ACC112 (cell line): ENCODE data around the gene ALLC.
"Not testable (repeated sequence)": the region's sequence is repeated elsewhere in the genome, so short reads cannot be mapped to it uniquely, and the experiment has no call there.

ENCODE experiments used
- H2AFZ ChIP-seq: fragments of 200-600 bp; sonication (generic); one replicate; pipeline ENCODE4 v1.6.0; 2017; ENCODE audit warnings: antibody characterized with exemption, low read length; ENCODE audit not compliant: unreplicated experiment
- H3K27ac ChIP-seq: fragments of 200-600 bp; sonication (generic); 2 replicates; pipeline ENCODE4 v1.5.1; 2014; ENCODE audit warnings: low read depth, mild to moderate bottlenecking, antibody characterized with exemption, low read length, moderate library complexity
- H3K27me3 ChIP-seq: fragments of 200-600 bp; sonication (generic); 2 replicates; pipeline ENCODE4 v1.6.1; 2014; ENCODE audit warnings: mild to moderate bottlenecking, antibody characterized with exemption, low read length, moderate library complexity, mixed read lengths; ENCODE audit not compliant: insufficient read depth
- H3K36me3 ChIP-seq: fragments of 200-600 bp; sonication (generic); 2 replicates; pipeline ENCODE4 v1.6.1; 2016; ENCODE audit warnings: mild to moderate bottlenecking, antibody characterized with exemption, low read length, moderate library complexity, mixed read lengths; ENCODE audit not compliant: insufficient read depth
- H3K4me1 ChIP-seq: fragments of 200-600 bp; sonication (generic); one replicate; pipeline ENCODE4 v1.6.1; 2016; ENCODE audit warnings: low read length, mixed read lengths; ENCODE audit not compliant: insufficient read depth, unreplicated experiment, control insufficient read depth
- H3K4me3 ChIP-seq: fragments of 200-600 bp; sonication (generic); 2 replicates; pipeline ENCODE4 v1.5.1; 2014; ENCODE audit warnings: mild to moderate bottlenecking, low read depth, low read length
- H3K79me2 ChIP-seq: fragments of 200-600 bp; sonication (generic); one replicate; pipeline ENCODE4 v1.6.0; 2016; ENCODE audit warnings: low read length; ENCODE audit not compliant: control insufficient read depth, unreplicated experiment, insufficient read depth

ALLC gene

DNA sequence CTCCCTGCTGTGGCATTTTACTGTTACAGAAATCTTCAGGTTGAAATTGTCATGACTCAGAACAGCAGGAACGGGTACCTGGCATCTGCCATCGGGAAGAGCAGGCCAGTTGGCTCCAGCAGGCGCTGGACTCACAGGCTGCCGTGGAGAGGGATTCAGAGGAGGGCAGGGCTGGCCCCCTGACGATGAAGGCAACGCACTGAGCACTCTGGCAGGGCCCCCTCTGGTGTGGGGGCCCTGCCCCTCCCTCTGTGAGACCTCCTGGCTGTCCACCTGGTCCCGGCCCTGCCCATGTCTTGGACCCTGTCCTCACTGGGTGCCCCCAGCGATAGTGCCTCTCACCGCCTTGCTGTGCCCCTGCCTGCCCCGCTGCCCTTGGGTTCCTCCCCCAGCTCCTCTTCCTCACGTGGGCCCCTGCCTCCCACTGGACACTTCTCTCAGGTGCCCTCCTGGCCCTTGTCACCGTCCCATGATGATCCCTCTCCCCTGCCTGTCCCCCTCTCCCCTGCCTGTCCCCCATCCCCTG is 23.3 kb upstream of the ALLC start:
- H3K27me3 ChIP-seq, result peaks cover 30% of the 10 kb centered on the region
- H3K79me2 ChIP-seq, result no peaks in the 10 kb centered on the region
- H2AFZ ChIP-seq, result no peak overlapping the region
- no peaks in the 10 kb centered on the region for H3K4me1 ChIP-seq
- no peaks in the 10 kb centered on the region for H3K36me3 ChIP-seq
- H3K27ac ChIP-seq, result no peak overlapping the region
- no peak overlapping the region for H3K4me3 ChIP-seq

DNA sequence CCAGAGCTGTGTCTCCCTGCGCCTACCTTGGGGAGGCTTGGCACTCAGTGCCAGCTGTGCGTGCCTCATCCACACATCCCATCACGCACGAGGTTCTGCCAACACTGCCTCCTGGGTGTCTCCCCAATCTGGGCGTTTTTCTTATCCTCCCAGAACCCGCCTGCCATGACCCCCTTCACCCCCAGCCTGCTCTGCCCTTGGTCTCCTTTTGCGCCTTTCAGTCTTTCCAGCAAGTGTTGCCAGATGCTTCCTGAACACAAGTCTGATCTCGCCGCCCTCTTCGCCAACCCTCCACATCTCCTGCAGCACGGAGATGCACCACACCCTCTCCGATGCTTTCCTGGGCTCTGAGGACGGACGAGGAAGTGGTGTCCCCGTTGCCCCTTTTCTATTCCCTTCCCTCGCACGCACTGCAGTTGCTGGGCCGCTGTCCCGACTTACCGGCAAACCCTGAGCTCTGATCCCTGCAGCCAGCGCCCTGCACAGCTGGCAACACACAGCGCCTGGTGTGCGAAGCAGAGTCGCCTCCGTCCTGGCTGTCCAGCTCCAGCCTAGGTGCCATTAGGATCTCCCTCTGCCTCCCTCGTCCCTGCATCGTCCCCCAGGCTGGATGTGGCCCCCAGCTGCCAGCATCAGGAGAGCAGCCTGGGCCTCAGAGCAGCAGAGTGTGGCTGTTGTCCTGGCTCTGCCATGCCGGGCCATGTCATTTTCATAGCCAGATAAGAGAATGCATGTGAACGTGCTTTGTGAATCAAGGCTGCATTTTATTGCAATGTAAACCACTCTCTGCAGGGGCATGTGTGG is 22.6 kb upstream of the ALLC start:
- Histone ChIP-seq H2AFZ (no peak overlapping the region), H3K4me3 (peak overlapping the region; percentile 63), H3K27ac (no peak overlapping the region), H3K4me1 (no peaks in the 10 kb centered on the region), H3K36me3 (no peaks in the 10 kb centered on the region), H3K79me2 (no peaks in the 10 kb centered on the region), H3K27me3 (peaks cover 30% of the 10 kb centered on the region)

DNA sequence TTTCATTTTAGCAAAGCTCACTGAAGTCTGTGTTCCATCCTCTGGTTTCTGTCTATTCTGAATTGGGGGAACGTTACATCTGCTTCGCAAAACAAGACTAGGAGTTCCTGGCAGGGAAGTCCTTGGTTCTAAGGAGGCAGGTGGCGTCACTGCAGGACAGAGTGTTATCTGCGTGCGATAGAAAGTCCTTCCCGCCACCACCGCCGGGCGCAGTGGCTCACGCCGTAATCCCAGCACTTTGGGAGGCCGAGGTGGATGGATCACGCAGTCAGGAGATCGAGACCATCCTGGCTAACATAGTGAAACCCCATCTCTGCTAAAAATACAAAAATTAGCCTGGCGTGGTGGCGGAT is 22.0 kb upstream of the ALLC start:
- H3K27me3 ChIP-seq, result peaks cover 30% of the 10 kb centered on the region
- H2AFZ ChIP-seq, H3K4me1 ChIP-seq: not testable (repeated sequence)

DNA sequence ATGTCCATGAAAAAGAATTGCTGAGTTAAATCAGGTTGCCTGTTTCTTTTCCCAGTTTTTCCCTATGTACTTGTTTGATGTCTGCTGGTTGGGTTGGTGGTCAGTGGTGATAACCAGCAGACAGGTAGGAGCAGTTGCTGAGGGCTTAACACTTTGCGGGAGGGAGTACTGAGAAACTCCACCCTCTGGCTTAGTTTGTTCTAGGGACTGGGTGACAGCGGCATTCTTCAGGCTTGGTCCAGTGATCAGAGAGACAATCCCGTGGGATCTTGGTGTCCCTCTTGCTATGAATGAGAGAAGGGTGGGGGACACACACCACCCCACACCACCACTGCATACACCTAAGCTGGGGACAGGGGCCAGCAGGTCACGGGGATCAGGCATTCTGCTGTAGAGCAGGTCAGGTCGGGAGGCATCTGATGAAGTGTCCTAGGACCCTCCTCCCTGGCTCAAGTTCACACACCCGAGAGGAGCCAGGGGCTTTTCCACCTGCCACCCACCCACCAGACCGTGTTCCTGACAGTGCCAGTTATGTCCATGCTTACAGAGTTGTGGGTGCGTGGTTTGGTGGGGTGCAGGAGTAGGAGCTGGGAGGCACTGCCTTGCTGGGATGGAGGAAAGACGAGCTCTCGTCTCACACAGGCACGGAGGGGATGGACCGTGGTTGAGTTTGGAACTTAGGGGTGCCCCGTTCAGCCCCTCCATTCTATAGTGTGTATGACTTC is 21.3 kb upstream of the ALLC start:
- no peaks in the 10 kb centered on the region for H3K4me1 ChIP-seq
- no peaks in the 10 kb centered on the region for H3K36me3 ChIP-seq
- no peaks in the 10 kb centered on the region for H3K79me2 ChIP-seq
- peaks cover 30% of the 10 kb centered on the region for H3K27me3 ChIP-seq
- H3K4me3 ChIP-seq, result no peak overlapping the region
- no peak overlapping the region for H2AFZ ChIP-seq
- H3K27ac ChIP-seq, result no peak overlapping the region

More for the DNA sequence above, 22.0 kb upstream of the ALLC start:
- not testable (repeated sequence) for H3K79me2 ChIP-seq, H3K36me3 ChIP-seq, H3K27ac ChIP-seq
- peak overlapping the region; percentile 63 for H3K4me3 ChIP-seq

DNA sequence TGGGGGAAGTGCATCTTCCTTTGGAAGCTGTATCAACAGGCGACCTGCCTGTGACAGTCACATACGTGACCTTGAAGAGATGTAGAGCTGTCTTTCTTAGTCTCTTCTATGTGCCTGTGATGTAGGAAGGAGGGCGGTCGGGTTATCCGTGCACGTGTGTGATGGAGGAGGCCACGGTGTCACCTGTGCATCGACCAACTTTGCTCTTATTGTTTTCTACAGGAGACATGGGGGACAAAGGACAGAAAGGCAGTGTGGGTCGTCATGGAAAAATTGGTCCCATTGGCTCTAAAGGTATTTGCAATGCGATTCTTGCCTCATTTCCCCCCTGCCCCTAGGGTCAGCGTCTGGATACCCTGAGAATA is 20.7 kb upstream of the ALLC start:
- H3K4me3 ChIP-seq, result no peak overlapping the region
- H3K4me1 ChIP-seq, result no peaks in the 10 kb centered on the region
- no peaks in the 10 kb centered on the region for H3K36me3 ChIP-seq
- H3K27me3 ChIP-seq, result peaks cover 30% of the 10 kb centered on the region
- H3K27ac ChIP-seq, result no peak overlapping the region
- no peaks in the 10 kb centered on the region for H3K79me2 ChIP-seq
- H2AFZ ChIP-seq, result no peak overlapping the region

GRCh38 chr2:3637692-3638455 is 20.1 kb upstream of the ALLC start:
- Histone ChIP-seq H3K79me2 (no peaks in the 10 kb centered on the region), H3K27ac (no peak overlapping the region), H2AFZ (no peak overlapping the region), H3K27me3 (peaks cover 30% of the 10 kb centered on the region), H3K36me3 (no peaks in the 10 kb centered on the region), H3K4me3 (no peak overlapping the region), H3K4me1 (no peaks in the 10 kb centered on the region)

DNA sequence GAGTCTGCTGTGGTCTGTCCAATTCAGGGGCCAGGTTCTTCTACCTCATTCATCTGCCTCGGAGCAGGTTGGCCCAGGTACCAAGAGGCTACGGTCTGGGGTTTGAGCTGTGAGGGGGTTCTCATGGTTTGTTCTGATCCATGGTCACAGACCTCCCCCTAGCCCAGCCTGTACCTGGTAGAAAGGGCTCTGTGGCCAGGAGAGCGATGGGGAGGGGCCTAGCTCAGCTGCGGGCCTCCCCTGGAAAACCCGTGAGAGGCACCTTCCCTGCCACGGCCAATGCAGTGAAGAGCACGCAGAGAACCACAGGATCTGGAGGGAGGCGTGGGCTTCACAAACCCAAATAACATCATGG is 19.6 kb upstream of the ALLC start:
- Histone ChIP-seq H3K36me3 (no peaks in the 10 kb centered on the region), H3K4me3 (no peak overlapping the region), H3K27me3 (peaks cover 30% of the 10 kb centered on the region), H3K79me2 (no peaks in the 10 kb centered on the region), H3K27ac (no peak overlapping the region), H2AFZ (no peak overlapping the region), H3K4me1 (no peaks in the 10 kb centered on the region)

- H3K79me2 ChIP-seq, result no peaks in the 10 kb centered on the region
- no peak overlapping the region for H3K27ac ChIP-seq
- peaks cover 30% of the 10 kb centered on the region for H3K27me3 ChIP-seq
- H3K4me3 ChIP-seq, result no peak overlapping the region
- H3K4me1 ChIP-seq, result no peaks in the 10 kb centered on the region
- H3K36me3 ChIP-seq, result no peaks in the 10 kb centered on the region
- no peak overlapping the region for H2AFZ ChIP-seq
Observed at GRCh38 chr2:3639015-3639630, 18.9 kb upstream of the ALLC start.

GRCh38 chr2:3639653-3640052 is 18.3 kb upstream of the ALLC start:
- Histone ChIP-seq H3K36me3 (no peaks in the 10 kb centered on the region), H3K4me1 (no peaks in the 10 kb centered on the region), H3K27me3 (peaks cover 30% of the 10 kb centered on the region), H2AFZ (no peak overlapping the region), H3K4me3 (no peak overlapping the region), H3K79me2 (no peaks in the 10 kb centered on the region), H3K27ac (no peak overlapping the region)

- Histone ChIP-seq H3K27me3 (peaks cover 19% of the 10 kb centered on the region), H3K4me1 (no peaks in the 10 kb centered on the region), H3K4me3 (no peak overlapping the region), H3K27ac (no peak overlapping the region), H3K36me3 (no peaks in the 10 kb centered on the region), H3K79me2 (no peaks in the 10 kb centered on the region), H2AFZ (no peak overlapping the region)
Observed at GRCh38 chr2:3641181-3641580, 16.8 kb upstream of the ALLC start.
